Measurements from ENCODE around the gene AGBL5. TPM values are rescaled to one million over a fixed set of nuclear protein-coding genes. Genes with fewer than 3 reads are reported as not detected.
A peak's percentile ranks its signal among the peaks of the same experiment; 100 is the strongest.

The AGBL5 gene
- total and polyA plus RNA-seq, 2 of the 13 experiments (the other 11 are each of a cell fraction or from before 2014, with no cell fraction given) = 55.9 to 73.3 TPM

- TF ChIP-seq ZNF713 (CRISPR knock-in tag; IDR thresholded peaks at IDR 0.05) = peak; percentile 66; the same call in 1 of the 2 replicates
- peak; percentile 10; the same call in 1 of the 2 replicates for TF ChIP-seq SKIL (CRISPR knock-in tag; IDR thresholded peaks at IDR 0.05; ENCODE audit: borderline replicate concordance)
- peak; percentile 89; the same call in 1 of the 2 replicates for TF ChIP-seq ZC3H4 (CRISPR knock-in tag; IDR thresholded peaks at IDR 0.05; ENCODE audit: borderline replicate concordance)
- peak; percentile 90 for TF ChIP-seq ZNF451 (CRISPR knock-in tag; IDR thresholded peaks at IDR 0.05)
- TF ChIP-seq ATAD3A (CRISPR knock-in tag; IDR thresholded peaks at IDR 0.05) = no peak; the same call in 1 of the 2 replicates
- TF ChIP-seq ZNF558 (CRISPR knock-in tag; IDR thresholded peaks at IDR 0.05; ENCODE audit: borderline replicate concordance) = peak; percentile 98; the same call in 1 of the 2 replicates
- TF ChIP-seq BRD4 (CRISPR knock-in tag; IDR thresholded peaks at IDR 0.05) = 0 out of 2 replicates have a peak, but pooled peaks have one; percentile 74
- peak; percentile 99 for TF ChIP-seq NRL (CRISPR knock-in tag; IDR thresholded peaks at IDR 0.05; ENCODE audit: borderline replicate concordance)
- peak; percentile 77 for TF ChIP-seq PHF8 (CRISPR knock-in tag; IDR thresholded peaks at IDR 0.05)
- TF ChIP-seq ZNF576 (CRISPR knock-in tag; IDR thresholded peaks at IDR 0.05) = peak; percentile 46; the same call in 1 of the 2 replicates
- peak; percentile 81 for TF ChIP-seq MIER2 (CRISPR knock-in tag; IDR thresholded peaks at IDR 0.05)
- no peak for TF ChIP-seq RAD51 (IDR thresholded peaks at IDR 0.05; ENCODE audit: borderline replicate concordance)
- peak; percentile 9; the same call in 1 of the 2 replicates for TF ChIP-seq NFE2 (CRISPR knock-in tag; IDR thresholded peaks at IDR 0.05)
- peak in 1 of 2 experiments; percentile 78; a peak in 2 of 4 replicates for TF ChIP-seq ATF4 (CRISPR knock-in tag; IDR thresholded peaks at IDR 0.05)
- TF ChIP-seq ZHX2 (IDR thresholded peaks at IDR 0.05; ENCODE audit: low read depth) = peak; percentile 57; the same call in 1 of the 2 replicates
- TF ChIP-seq ZHX2 (CRISPR knock-in tag; IDR thresholded peaks at IDR 0.05; ENCODE audit: borderline replicate concordance) = no peak
- no peak for TF ChIP-seq PTBP1 (IDR thresholded peaks at IDR 0.05; ENCODE audit: low read depth, low read length, poor library complexity, severe bottlenecking)
- peak; percentile 24; the same call in 1 of the 2 replicates for TF ChIP-seq CREBL2 (CRISPR knock-in tag; IDR thresholded peaks at IDR 0.05; ENCODE audit: borderline replicate concordance)
- TF ChIP-seq RXRA (CRISPR knock-in tag; IDR thresholded peaks at IDR 0.05) = 0 out of 2 replicates have a peak, but pooled peaks have one; percentile 66
Observed at GRCh38 chr2:27050996-27051901, at the start of gene AGBL5 (continued).

All from HepG2 (cell line).